Gastroesophageal sphincter (tissue), 4 donors: ENCODE results near the gene RAB12. TPM values are rescaled to one million over a fixed set of nuclear protein-coding genes. Genes with fewer than 3 reads are reported as not detected.

Source experiments
- ATAC-seq: fragments of 150-250 bp; one replicate; pipeline ENCODE4 v1.9.1; 2016; ENCODE audit warnings: mild to moderate bottlenecking, moderate library complexity
- H3K27ac ChIP-seq, 4 donors: fragments of 200-600 bp; sonication (generic) in 3 of 4; 1 replicate in 3 of 4; 2 replicates in 1 of 4; pipeline ENCODE4 v1.5.1; 2016 to 2019
- H3K27me3 ChIP-seq: fragments of 200-600 bp; sonication (generic); one replicate; pipeline ENCODE4 v1.5.1; 2019
- H3K36me3 ChIP-seq, 2 donors: fragments of 200-600 bp; sonication (generic); one replicate each; pipeline ENCODE4 v1.5.1; 2019; ENCODE audit warnings: control low read depth in 1 of 2
- H3K4me1 ChIP-seq, 3 donors: fragments of 200-600 bp; sonication (generic); 1 replicate in 2 of 3; 2 replicates in 1 of 3; pipeline ENCODE4 v1.5.1; 2016 to 2019; ENCODE audit warnings: control low read depth in 2 of 3
- H3K4me3 ChIP-seq, 2 donors: fragments of 200-600 bp; sonication (generic); one replicate each; pipeline ENCODE4 v1.5.1; 2019; ENCODE audit warnings: mild to moderate bottlenecking in 1 of 2, moderate library complexity in 1 of 2
- H3K9me3 ChIP-seq, 3 donors: fragments of 200-600 bp; sonication (generic); one replicate each; pipeline ENCODE4 v1.5.1; 2017 to 2019; ENCODE audit warnings: control low read depth in 2 of 3
- EP300 ChIP-seq: sonication (generic); formaldehyde crosslinking; IDR thresholded peaks from one replicate; pipeline ENCODE4 v1.6.1; 2017; ENCODE audit warnings: antibody characterized with exemption, mild to moderate bottlenecking
- POLR2A ChIP-seq, 2 donors: fragments of 450-650 bp; IDR thresholded peaks; one replicate each; pipeline ENCODE4 v1.6.1; 2017; ENCODE audit warnings: antibody characterized with exemption in 2 of 2, mild to moderate bottlenecking in 2 of 2, moderate library complexity in 1 of 2
- POLR2AphosphoS5 ChIP-seq: sonication (generic); formaldehyde crosslinking; IDR thresholded peaks from one replicate; pipeline ENCODE4 v1.6.1; 2017; ENCODE audit warnings: antibody characterized with exemption
- WGBS, 2 donors: methylation state at CpG; one replicate each; pipeline ENCODE4 v1.1.5; 2018; ENCODE audit warnings: low coverage in 1 of 2; 5-methylcytosine and 5-hydroxymethylcytosine counted together
- total RNA-seq, 4 donors: library from RNA; depleted of rRNA; stranded (reverse); fragments of >200 nt; gene quantifications; one replicate each; pipeline ENCODE4 v1.1.0, GENCODE V29; 2016
- TF ChIP-seq, protein P1 (sequence below), 4 experiments: fragments of 200-600 bp in 2 of 4; fragments of 450-650 bp in 2 of 4; sonication (generic) in 1 of 4; IDR thresholded peaks; one replicate each; pipeline ENCODE4 v1.5.1; 2017 to 2019; ENCODE audit warnings: antibody characterized with exemption in 4 of 4, mild to moderate bottlenecking in 2 of 4, moderate library complexity in 2 of 4

Gene RAB12
- total RNA-seq, 4 donors from 2014 or later = 63.7 to 100 (median 72.6) TPM

DNA sequence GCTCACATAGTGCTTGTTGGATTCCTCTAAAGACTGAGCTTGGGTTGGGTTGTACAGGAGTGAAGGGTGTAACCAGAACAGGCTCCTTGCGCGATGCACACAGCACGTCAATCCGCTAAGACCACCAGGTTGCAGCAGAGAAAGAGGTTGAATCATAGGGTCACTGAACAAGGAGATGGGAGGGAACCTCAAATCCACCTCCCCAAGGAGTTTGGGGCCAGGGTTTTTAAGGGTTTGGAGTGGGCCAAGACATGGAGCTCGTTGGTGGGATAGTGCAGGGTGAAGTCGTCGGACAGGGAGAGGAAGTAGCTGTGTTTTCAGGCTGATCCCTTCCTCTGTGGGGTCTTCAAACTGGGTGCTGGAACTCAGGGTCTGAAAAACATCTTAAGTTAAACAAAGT lies 75.3 kb downstream of the RAB12 start:
- no peaks in the 10 kb centered on the region for H3K36me3 ChIP-seq
- H3K4me3 ChIP-seq = no peak overlapping the region
- WGBS, 2 donors = 60 to 93% methylated on average over 1 to 7 of the region's 7 CpGs
- H3K27me3 ChIP-seq = no peaks in the 10 kb centered on the region
- ATAC-seq = no peak
- no peak overlapping the region for H3K27ac ChIP-seq
- TF ChIP-seq, protein P1, sequence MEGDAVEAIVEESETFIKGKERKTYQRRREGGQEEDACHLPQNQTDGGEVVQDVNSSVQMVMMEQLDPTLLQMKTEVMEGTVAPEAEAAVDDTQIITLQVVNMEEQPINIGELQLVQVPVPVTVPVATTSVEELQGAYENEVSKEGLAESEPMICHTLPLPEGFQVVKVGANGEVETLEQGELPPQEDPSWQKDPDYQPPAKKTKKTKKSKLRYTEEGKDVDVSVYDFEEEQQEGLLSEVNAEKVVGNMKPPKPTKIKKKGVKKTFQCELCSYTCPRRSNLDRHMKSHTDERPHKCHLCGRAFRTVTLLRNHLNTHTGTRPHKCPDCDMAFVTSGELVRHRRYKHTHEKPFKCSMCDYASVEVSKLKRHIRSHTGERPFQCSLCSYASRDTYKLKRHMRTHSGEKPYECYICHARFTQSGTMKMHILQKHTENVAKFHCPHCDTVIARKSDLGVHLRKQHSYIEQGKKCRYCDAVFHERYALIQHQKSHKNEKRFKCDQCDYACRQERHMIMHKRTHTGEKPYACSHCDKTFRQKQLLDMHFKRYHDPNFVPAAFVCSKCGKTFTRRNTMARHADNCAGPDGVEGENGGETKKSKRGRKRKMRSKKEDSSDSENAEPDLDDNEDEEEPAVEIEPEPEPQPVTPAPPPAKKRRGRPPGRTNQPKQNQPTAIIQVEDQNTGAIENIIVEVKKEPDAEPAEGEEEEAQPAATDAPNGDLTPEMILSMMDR (IDR thresholded peaks at IDR 0.05) = no peak
- no peak for TF ChIP-seq POLR2AphosphoS5
- no peak for TF ChIP-seq EP300
- TF ChIP-seq POLR2A (IDR thresholded peaks at IDR 0.05) = no peak
- H3K9me3 ChIP-seq = no peaks in the 10 kb centered on the region
- peaks cover 0 to 15% (median 0%) of the 10 kb centered on the region in 3 donors for H3K4me1 ChIP-seq

DNA sequence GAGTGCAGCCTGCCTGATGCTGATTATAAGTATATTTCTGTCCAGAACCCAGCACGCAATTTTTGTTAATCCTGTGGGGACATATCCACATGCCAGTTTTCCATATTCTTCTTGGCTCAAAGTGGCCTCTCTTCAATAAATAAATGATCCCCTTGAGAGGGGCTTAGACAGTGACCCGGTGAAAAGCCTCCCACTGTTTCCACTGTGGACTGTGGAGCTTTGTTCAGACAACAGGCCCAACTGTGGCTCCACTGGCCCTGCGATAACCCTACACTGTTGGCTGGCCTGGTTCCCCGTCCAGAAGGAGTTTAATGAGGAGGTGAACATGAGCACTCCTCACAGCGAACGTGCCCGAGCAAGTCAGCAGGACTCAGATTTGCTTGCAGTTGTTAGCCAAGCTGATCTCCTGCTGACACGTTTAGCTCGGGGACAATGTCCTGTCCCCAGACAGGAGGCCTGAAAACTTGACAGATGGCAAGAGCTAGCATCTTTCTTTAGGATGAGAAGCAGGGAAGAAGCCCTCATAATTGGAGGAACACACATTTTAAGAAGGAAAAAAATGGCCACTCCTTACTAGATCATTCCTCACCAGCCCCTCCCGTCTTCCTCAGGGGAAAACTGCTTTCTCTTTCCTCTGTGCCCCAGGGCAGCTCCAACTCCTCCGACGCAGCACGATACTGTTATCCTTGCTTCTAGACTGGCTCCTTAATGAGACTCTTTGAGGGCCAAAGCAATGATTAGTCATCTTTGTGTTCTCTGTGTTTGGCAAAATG lies 76.1 kb downstream of the RAB12 start:
- Histone ChIP-seq H3K27me3 (no peaks in the 10 kb centered on the region), H3K36me3 (no peaks in the 10 kb centered on the region), H3K27ac (no peak overlapping the region), H3K4me1 (peaks cover 0 to 15% (median 0%) of the 10 kb centered on the region in 3 donors), H3K4me3 (no peak overlapping the region), H3K9me3 (no peaks in the 10 kb centered on the region)
- WGBS, 2 donors = 72 to 84% methylated on average over 4 to 6 of the region's 13 CpGs
- TF ChIP-seq EP300 (no peak), POLR2AphosphoS5 (no peak), POLR2A (IDR thresholded peaks at IDR 0.05) (no peak)
- TF ChIP-seq, protein P1 (IDR thresholded peaks at IDR 0.05) = no peak
- no peak for ATAC-seq

DNA sequence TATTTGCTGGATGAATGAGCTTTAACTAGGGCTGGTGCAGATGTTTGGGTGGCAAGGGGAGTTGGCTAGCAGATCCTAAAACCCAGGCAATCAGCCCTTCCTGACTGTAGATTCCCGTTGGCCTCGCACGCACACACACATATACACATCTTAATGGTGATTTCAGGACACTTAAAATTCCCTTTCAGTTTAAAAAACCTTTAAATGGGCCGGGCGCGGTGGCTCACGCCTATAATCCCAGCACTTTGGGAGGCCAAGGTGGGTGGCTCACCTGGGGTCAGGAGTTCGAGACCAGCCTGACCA lies 76.6 kb downstream of the RAB12 start:
- Histone ChIP-seq H3K36me3 (no peaks in the 10 kb centered on the region), H3K27me3 (no peaks in the 10 kb centered on the region), H3K27ac (no peak overlapping the region), H3K4me1 (peaks cover 0 to 15% (median 0%) of the 10 kb centered on the region in 3 donors), H3K9me3 (no peaks in the 10 kb centered on the region), H3K4me3 (no peak overlapping the region)
- no peak for ATAC-seq
- 94 to 100% methylated on average over 1 to 7 of the region's 8 CpGs for WGBS, 2 donors
- TF ChIP-seq, protein P1 (IDR thresholded peaks at IDR 0.05) = no peak
- TF ChIP-seq EP300 (no peak), POLR2AphosphoS5 (no peak), POLR2A (IDR thresholded peaks at IDR 0.05) (no peak)

DNA sequence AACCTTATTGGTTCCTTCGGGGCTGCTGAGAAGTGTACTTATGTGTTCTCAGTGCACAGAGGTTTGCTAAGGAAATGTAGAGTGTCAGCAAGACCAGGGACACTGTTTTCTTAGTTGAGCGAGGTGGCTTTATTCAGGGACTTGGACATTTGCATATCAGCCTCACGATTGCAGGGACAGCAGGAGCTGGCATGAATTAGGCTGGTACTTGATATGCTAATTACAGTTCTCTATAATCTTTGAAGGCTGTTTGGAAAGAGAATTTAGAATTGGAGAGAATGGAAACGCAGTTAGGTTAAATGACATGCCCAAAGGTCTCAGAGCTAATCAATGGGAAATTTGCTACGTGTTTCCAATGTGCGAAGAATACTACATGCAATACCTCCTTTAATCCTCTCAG lies 77.4 kb downstream of the RAB12 start:
- no peaks in the 10 kb centered on the region for H3K36me3 ChIP-seq
- no peaks in the 10 kb centered on the region for H3K9me3 ChIP-seq
- TF ChIP-seq POLR2A (IDR thresholded peaks at IDR 0.05) (no peak), POLR2AphosphoS5 (no peak), EP300 (no peak)
- TF ChIP-seq, protein P1 (IDR thresholded peaks at IDR 0.05) = no peak
- no peak for ATAC-seq
- WGBS, 2 donors = 75 to 87% methylated on average over 4 to 6 of the region's 6 CpGs
- no peak overlapping the region for H3K27ac ChIP-seq
- no peak overlapping the region for H3K4me3 ChIP-seq
- no peaks in the 10 kb centered on the region for H3K27me3 ChIP-seq
- H3K4me1 ChIP-seq = peaks cover 0 to 15% (median 0%) of the 10 kb centered on the region in 3 donors

DNA sequence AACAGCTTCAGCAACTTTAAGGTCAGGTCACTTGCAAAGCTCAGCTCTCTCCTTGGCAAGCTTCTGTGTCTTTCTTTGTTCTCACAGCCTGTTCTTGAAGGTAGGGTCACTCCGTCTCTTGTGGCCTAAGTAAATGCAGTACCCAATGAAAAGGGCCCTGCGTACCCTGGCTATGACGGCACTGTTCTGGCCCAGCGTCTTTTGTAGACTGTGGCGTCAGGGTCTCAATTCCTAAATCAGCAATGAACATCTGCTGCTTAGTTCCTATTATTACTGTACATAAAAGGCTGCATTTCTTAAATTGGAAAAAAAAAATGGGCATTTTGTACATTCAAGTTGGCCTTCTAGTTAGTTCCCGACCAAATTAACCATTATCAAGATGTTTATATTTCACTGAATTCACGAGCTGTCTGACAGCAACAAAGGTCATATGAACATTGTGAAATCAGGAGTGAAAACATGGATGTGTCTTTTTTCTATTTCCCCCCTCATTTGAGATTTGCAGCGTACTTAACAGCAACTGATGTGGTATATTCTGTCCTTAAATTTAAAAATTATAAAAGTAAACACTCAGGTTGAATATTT lies 79.1 kb downstream of the RAB12 start:
- no peaks in the 10 kb centered on the region for H3K9me3 ChIP-seq
- H3K27ac ChIP-seq = no peak overlapping the region
- TF ChIP-seq POLR2A (IDR thresholded peaks at IDR 0.05) (no peak), EP300 (no peak), POLR2AphosphoS5 (no peak)
- TF ChIP-seq, protein P1 (IDR thresholded peaks at IDR 0.05) = no peak
- H3K4me1 ChIP-seq = peaks cover 0 to 15% (median 0%) of the 10 kb centered on the region in 3 donors
- no peak overlapping the region for H3K4me3 ChIP-seq
- H3K27me3 ChIP-seq = no peaks in the 10 kb centered on the region
- no peaks in the 10 kb centered on the region for H3K36me3 ChIP-seq
- WGBS, 2 donors = 69 to 79% methylated on average over 6 to 8 of the region's 8 CpGs
- ATAC-seq = no peak
